GM03348 (cell line): ENCODE measurements around the gene OR6C2.
"Not testable (repeated sequence)": the region's sequence is repeated elsewhere in the genome, so short reads cannot be mapped to it uniquely, and the experiment has no call there.

Experiments used
- DNase-seq: peaks from one replicate; pipeline ENCODE4 v3.0.0; 2012; ENCODE audit warnings: low spot score

The OR6C2 gene

GRCh38 chr12:55472264-55472663 lies 28.4 kb downstream of the OR6C2 start:
- no peak for DNase-seq

- DNase-seq, result not testable (repeated sequence)
These were observed 35.3 kb downstream of the OR6C2 start for GRCh38 chr12:55479136-55479535.

GRCh38 chr12:55484284-55484683 lies 40.4 kb downstream of the OR6C2 start:
- not testable (repeated sequence) for DNase-seq

GRCh38 chr12:55492078-55492477 lies 48.2 kb downstream of the OR6C2 start, which contains the start of gene OR6C68:
Gene OR6C68, plus strand, starts transcription at chr12:55492378. Its CDS starts 0 bp downstream, at chr12:55492378.
- no peak for DNase-seq

- DNase-seq, result no peak
These were observed 51.6 kb downstream of the OR6C2 start for GRCh38 chr12:55495490-55495889.

GRCh38 chr12:55499231-55499630 lies 55.4 kb downstream of the OR6C2 start:
- no peak for DNase-seq

GRCh38 chr12:55499810-55500252 lies 56.0 kb downstream of the OR6C2 start:
- DNase-seq, result no peak

- DNase-seq, result no peak
These were observed 57.7 kb downstream of the OR6C2 start for GRCh38 chr12:55501601-55502000.
